Tongue (tissue), 2 donors: ENCODE data around the gene TMEM163. TPM values are rescaled to one million over a fixed set of nuclear protein-coding genes. Genes with fewer than 3 reads are reported as not detected.
"Not testable (repeated sequence)": the region's sequence is repeated elsewhere in the genome, so short reads cannot be mapped to it uniquely, and the experiment has no call there.

ENCODE experiments used
- DNase-seq: peaks from one replicate; pipeline ENCODE4 v3.0.0-alpha.2; 2015
- total RNA-seq: library from RNA; depleted of rRNA; stranded (reverse); fragments of >200 nt; gene quantifications from one replicate; pipeline ENCODE4 v1.2.3, GENCODE V29; 2014

Gene TMEM163
- total RNA-seq, 1 donor from 2014 or later: 0.72 TPM

GRCh38 chr2:134662751-134663150 is 56.0 kb downstream of the TMEM163 start:
- no peak for DNase-seq

DNA sequence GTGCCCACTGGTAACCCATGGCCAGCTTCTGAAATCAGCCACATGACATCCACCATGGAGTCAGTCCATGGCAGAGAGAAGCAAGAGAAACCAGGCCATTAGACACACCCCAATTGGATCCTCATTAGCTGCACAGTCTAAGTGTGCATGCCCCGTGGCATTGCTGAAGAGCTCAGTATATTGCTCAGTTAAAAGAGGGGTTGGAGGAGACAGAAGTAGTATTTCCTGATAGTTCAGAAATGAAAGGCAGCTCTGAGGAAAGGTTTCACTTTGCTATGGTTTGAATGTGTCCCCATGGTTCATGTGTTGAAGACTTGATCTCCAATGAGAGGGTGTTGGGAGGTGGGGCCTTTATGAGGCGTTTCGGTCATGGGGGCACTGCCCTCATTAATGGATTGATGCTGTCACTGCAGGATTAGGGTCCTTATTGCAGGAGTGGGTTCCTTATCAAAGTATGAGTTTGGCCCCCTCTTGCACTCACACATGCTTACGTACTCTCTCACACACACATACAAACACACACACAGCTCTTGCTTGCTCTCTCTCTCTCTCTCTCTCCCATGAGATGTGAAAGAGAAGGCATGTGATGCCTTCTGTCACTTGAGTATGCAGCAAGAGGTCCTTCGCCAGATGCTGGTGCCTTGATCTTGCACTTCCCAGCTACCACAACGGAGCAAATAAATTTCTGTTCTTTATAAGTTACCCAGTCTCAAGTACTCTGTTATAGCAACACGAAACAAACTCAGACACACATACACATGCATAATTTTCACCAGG is 58.0 kb downstream of the TMEM163 start:
- no peak for DNase-seq

DNA sequence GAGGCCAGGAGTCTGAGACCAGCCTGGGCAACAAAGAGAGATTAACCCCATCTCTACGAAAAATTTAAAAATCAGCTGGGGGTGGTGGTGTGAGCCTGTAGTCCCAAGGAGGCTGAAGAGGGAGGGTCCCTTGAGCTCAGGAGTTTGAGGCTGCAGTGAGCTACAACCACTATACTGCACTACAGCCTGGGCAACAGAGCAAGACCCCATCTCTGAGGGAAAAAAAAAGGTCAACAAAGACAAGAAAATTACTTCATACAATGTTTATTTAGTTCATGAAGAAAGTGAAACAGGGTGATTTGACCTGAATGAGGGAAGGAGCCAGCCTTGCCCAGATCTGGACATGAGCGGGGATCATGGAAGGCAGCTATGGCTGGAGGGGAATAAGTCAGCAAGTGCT is 59.1 kb downstream of the TMEM163 start:
- no peak for DNase-seq

- DNase-seq: no peak
Observed at GRCh38 chr2:134657650-134658250, 61.0 kb downstream of the TMEM163 start.

DNA sequence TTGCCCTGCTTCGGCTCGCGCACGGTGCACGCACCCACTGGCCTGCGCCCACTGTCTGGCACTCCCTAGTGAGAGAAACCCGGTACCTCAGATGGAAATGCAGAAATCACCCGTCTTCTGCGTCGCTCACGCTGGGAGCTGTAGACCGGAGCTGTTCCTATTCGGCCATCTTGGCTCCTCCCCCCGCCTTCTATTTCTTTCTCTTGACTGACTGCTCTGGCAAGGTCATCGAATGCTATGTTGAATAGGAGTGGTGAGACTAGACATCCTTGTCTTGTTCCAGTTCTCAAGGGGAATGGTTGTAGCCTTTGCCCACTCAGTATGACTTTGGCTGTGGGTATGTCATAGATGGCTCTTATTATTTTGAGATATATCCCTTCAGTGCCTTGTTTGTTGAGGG is 62.4 kb downstream of the TMEM163 start:
- DNase-seq: not testable (repeated sequence)

DNA sequence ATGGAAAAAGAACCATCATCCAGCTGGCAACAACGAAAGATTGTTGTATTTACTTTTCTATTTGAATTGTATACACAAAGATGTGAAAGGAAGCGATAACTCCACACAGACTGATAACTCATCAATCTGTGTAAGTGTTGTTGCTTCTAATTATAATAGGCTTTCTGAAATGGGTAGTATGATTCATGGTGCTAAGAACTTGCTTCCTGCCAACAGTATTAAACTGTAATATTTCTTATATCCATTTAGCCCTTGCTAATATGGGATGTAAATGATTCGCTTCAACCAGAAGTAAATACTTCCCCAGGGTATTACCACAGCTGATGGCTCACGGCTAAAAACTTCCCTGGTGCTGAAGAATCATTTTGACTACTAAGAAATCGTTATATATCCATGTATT is 70.2 kb downstream of the TMEM163 start:
- no peak for DNase-seq

- DNase-seq: no peak
Observed at GRCh38 chr2:134647607-134648256, 71.1 kb downstream of the TMEM163 start.

DNA sequence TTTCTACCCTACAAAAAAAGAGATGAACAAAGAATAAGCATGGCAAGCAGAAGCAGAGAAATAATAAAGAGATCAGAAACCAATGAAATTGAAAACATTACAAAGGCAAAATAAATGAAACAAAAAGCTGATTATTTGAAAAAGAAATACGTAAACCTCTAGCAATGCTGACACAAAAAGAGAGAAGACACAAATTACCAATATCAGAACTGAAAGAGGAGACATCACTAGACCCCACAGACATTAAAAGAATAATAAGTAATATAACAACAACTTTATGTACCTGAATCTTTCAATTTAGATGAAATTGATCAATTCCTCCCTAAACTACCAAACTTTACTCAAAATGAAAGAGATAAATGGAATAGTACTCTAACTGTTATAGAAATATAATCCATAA is 75.9 kb downstream of the TMEM163 start:
- no peak for DNase-seq

GRCh38 chr2:134640494-134640893 is 78.3 kb downstream of the TMEM163 start:
- no peak for DNase-seq

GRCh38 chr2:134639265-134639664 is 79.5 kb downstream of the TMEM163 start:
- DNase-seq: no peak

- no peak for DNase-seq
Observed at GRCh38 chr2:134636714-134637113, 82.1 kb downstream of the TMEM163 start.

DNA sequence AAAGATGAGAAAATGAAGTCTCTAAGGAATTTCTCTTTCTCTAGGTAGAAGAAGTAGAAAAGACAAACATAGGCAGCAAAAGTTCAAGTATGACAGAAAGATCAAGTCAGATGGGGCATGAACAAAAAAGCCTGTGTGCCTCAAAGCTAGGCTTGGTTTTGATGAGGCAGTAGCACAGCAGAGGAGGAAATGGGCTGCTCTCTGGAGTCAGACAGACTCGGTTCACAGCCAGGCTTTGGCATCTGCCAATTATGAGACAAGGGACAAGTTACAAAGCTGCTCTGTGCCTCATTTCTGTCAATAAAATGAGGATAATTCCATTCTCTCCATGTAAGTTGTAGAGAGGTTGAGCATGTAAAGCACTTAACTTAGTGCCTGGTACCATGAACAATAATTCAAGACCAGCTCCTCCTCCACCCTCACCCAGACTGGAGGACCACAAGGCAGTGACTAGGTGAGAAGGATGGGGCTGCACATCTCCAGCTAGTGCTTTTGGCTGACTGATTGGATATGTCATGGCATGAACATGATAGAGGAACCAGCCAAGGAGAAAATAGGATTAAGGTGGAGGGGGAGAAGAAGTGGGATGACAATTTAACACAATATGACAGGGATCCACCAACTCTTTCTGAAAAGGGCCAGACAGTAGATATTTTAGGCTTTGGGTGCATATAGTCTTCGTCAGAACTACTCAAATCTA is 84.6 kb downstream of the TMEM163 start:
- DNase-seq: no peak

- no peak for DNase-seq
Observed at GRCh38 chr2:134630504-134631159, 88.2 kb downstream of the TMEM163 start.

DNA sequence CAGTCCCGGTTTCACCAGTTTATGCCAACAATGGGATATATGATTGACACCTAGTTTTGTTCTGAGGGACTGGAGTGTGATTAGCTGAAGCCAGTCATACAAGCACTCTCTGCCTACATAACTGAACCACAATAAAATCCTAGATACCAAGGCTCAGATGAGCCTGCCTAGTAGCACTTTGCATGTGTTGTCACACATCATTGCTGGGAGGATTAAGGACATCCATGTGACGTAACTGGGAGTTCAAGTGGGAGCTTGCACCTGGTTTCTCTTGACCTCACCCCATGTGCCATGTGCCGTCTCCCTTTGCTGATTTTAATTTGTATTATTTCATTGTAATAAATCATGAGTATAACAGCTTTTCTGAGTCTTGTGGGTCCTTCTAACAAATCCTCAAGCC is 90.3 kb downstream of the TMEM163 start:
- peak; percentile 46 for DNase-seq

DNA sequence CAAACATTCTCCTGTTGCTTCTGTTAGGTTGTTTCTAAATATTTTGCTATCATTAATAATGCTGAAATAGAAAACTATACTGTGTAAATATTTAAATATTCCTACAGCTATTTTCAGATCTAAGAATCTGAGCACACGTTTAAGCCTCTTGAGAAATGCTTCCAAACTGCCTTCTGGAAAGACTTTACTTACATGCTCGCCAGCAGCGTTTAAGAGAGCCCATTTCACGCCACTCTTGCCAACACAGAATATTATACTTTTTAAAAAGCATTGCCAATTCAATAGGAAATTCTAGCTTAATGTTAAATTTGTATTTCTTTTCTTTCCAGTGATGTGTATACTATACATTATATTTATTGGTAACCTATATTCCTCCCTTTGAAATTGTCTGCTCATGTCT is 92.0 kb downstream of the TMEM163 start:
- no peak for DNase-seq

- DNase-seq: no peak
Observed at GRCh38 chr2:134625311-134625710, 93.5 kb downstream of the TMEM163 start.

DNA sequence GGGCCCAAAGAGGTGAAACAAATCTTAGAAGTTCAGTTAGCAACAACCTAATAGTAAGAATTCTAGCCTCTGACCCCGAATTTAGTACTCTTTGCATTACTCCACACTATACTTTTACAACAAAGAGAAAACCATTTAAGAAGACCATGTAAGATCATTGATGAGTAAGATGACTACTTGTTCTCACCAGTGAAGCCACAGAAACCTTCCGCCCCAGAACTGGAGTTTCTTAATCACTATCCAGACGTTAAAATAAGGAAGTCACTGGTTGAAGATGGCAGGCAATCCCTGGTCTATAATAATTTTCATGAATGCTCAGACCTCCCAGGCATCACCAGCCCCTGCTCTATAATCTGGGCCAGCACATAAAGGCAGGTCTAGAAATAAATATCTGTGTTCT is 95.0 kb downstream of the TMEM163 start:
- DNase-seq: no peak

- no peak for DNase-seq
Observed at GRCh38 chr2:134623046-134623445, 95.8 kb downstream of the TMEM163 start.

DNA sequence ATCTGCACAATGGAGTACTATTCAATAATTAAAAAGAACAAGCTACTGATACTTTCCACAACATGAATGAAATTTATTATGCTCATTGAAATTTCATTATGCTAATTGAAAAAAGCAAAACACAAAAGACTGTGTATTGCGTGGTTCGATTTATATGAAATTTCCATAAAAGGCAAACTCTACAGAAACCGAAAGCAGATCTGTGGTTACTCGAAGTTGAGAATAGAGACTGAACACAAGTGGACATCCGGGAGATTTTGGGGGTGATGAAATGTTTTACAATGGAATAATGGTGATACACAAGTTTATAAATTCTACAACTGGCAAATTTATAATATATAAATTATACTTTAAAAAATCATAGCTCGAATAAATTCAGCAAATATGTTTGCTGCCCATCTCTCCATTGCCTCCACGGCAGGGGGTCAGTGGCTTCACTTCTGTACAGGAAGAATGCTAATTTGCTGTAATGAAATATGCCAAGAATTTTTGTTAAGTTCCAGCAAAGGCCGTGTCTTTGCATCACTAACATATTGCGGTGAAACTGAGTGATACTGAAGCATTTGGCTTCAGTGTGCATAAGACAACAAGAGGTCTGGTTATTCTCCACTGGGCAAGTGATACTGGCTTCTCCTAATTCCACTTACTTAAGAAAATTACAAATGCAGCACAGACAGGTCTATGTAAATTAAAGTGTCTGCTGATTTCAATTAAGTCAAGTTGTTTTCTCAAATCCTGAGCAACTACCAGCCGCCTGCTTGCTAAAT is 96.7 kb downstream of the TMEM163 start:
- no peak for DNase-seq

- DNase-seq: no peak
Observed at GRCh38 chr2:134619250-134619649, 99.5 kb downstream of the TMEM163 start.

- not testable (repeated sequence) for DNase-seq
Observed at GRCh38 chr2:134615480-134615879, 103.3 kb downstream of the TMEM163 start.

- DNase-seq: no peak
Observed at GRCh38 chr2:134611316-134611715, 107.5 kb downstream of the TMEM163 start.
